Subcutaneous abdominal adipose tissue (tissue), 5 donors: ENCODE results near the gene STN1.

Experiments used
- H3K27ac ChIP-seq: one replicate; pipeline ENCODE4 v1.7.0; 2013; ENCODE audit warnings: low read depth, mild to moderate bottlenecking, inconsistent platforms, low read length, moderate library complexity
- H3K27me3 ChIP-seq, 5 donors: one replicate each; pipeline ENCODE4 v1.7.0; 2013; ENCODE audit warnings: low read length in 5 of 5, inconsistent platforms in 1 of 5; ENCODE audit not compliant: control insufficient read depth in 5 of 5, insufficient read depth in 4 of 5
- H3K36me3 ChIP-seq, 5 donors: one replicate each; pipeline ENCODE4 v1.7.0; 2013; ENCODE audit warnings: low read length in 5 of 5; ENCODE audit not compliant: control insufficient read depth in 5 of 5, insufficient read depth in 5 of 5
- H3K4me1 ChIP-seq, 5 donors: one replicate each; pipeline ENCODE4 v1.7.0; 2013; ENCODE audit warnings: low read length in 5 of 5, mild to moderate bottlenecking in 3 of 5, moderate library complexity in 1 of 5; ENCODE audit not compliant: control insufficient read depth in 5 of 5, insufficient read depth in 5 of 5
- H3K4me3 ChIP-seq, 5 donors: one replicate each; pipeline ENCODE4 v1.7.0; 2013; ENCODE audit warnings: low read length in 5 of 5, low read depth in 1 of 5
- H3K9ac ChIP-seq, 5 donors: one replicate each; pipeline ENCODE4 v1.7.0; 2013; ENCODE audit warnings: low read length in 5 of 5, mild to moderate bottlenecking in 4 of 5, moderate library complexity in 3 of 5
- H3K9me3 ChIP-seq, 5 donors: one replicate each; pipeline ENCODE4 v1.7.0; 2013; ENCODE audit warnings: low read length in 5 of 5; ENCODE audit not compliant: control insufficient read depth in 5 of 5
- donor health status: healthy.
- donor health status: healthy.
- donor health status: healthy.
- donor health status: healthy.
- donor health status: healthy.

The STN1 gene

DNA sequence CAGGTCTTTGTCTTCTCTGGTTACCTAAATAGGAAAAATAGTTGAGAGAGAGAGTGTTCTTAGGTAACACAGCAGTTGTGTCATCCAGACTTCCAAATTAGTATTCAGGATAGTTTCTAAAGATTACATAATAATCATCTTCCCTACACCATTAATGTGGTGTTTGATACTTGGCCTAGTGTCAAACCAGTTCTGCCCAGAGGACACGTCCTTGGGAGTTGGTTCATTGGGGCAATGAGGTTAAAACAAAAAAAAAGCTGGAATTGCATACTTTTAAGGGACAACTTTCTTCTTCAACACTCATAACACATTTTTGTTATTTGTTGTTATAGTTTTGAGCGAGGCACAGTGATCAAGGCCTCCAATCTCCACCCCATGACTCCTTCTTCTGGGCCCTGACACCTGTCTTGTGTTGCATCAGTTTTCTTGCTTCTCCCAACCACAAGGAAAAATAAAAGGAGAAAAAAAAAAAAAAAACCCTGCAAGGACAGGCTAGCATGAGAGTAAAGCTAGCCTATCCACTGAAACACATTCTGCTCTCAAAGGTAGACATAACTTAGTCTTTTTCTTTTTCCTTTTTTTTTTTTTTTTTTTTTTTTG lies 28.8 kb downstream of the STN1 start:
- H3K4me1 ChIP-seq, result peaks cover 11 to 41% (median 23%) of the 10 kb centered on the region in 5 donors
- H3K9me3 ChIP-seq, result no peaks in the 10 kb centered on the region
- no peak overlapping the region for H3K9ac ChIP-seq
- no peaks in the 10 kb centered on the region for H3K27me3 ChIP-seq
- no peak overlapping the region for H3K4me3 ChIP-seq
- peaks cover 5 to 41% (median 32%) of the 10 kb centered on the region in 5 donors for H3K36me3 ChIP-seq
- H3K27ac ChIP-seq, result peak overlapping the region; percentile 72

DNA sequence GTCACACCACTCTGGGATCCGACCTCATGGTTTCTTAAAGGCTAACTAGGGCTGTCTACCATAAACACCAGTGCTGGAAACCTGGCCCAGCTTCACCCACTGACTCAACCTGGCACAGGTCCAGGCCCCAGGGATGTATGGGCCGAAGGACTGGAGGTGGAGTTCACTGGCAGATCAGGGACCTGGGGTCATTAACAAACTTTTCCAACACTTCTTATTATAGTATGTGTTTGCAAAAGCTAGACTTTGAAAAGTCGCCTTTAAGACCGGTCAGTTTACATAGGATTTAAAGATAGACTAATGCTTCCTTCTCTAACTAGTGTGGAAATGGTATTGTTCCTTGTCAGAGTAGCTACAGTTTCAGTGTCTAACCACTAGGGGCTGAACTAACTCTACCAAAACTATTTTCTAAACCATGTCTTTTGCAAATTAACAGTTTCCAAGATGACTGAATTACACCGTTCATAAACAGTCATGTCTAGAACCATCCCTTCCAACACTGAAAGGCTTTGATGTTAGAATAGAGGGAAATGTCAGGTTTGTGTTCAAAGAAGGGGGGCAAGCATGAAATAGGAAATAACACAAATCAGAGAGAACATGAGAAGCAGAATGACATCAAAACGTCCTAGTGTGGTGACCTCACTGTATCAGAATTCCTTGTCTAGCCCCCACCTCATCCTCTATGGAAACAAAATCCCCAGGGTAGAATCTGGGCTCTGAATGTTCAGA lies 29.7 kb downstream of the STN1 start:
- peaks cover 3 to 31% (median 13%) of the 10 kb centered on the region in 5 donors for H3K4me1 ChIP-seq
- peaks cover 5 to 42% (median 32%) of the 10 kb centered on the region in 5 donors for H3K36me3 ChIP-seq
- H3K4me3 ChIP-seq, result no peak overlapping the region
- no peaks in the 10 kb centered on the region for H3K9me3 ChIP-seq
- no peaks in the 10 kb centered on the region for H3K27me3 ChIP-seq
- peak overlapping the region; percentile 72 for H3K27ac ChIP-seq
- H3K9ac ChIP-seq, result no peak overlapping the region

DNA sequence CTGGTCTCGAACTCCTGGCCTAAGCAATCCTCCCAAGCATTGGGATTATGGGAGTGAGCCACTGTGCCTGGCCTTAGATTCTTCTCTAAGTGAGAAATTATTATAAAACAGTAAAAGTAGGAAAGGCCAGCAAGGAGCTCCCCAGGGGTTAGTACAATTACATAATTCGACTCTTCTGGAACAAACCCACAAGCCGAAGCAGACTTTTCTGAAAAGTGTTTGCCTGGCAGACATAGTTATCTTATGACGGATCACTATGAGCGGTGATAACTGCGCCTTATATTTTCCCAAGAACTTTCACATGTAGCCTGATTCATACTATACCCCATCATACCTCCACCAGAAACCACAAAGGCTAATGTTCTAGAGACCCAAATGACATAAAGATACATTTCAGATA lies 32.4 kb downstream of the STN1 start:
- H3K9ac ChIP-seq, result no peak overlapping the region
- H3K36me3 ChIP-seq, result peaks cover 9 to 52% (median 36%) of the 10 kb centered on the region in 5 donors
- H3K4me3 ChIP-seq, result no peak overlapping the region
- H3K4me1 ChIP-seq, result peaks cover 3 to 22% (median 13%) of the 10 kb centered on the region in 5 donors
- H3K27me3 ChIP-seq, result no peaks in the 10 kb centered on the region
- H3K9me3 ChIP-seq, result no peaks in the 10 kb centered on the region
- H3K27ac ChIP-seq, result peak overlapping the region; percentile 72

DNA sequence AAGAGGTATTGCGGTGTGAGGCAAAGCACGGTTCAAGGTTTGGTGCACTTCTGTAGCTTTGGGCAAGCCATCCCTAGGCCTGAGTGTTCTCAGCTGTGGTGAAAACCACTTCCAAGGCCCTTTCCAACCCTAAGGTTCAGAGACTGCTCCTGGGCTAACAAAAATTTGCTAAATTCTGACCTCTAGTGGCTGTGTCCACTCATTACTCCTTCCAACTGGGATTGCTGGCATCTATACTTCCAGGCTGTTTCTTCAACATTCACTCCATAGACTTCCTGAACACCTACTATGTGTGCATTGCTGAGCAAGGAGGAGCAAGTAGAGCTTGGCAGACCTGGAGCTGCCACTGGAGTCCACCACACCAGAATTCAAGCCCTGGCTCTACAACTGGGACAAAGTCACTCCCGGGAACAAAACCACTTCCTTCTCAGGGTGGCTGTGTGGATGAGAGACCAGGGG lies 33.3 kb downstream of the STN1 start:
- H3K27ac ChIP-seq, result peak overlapping the region; percentile 72
- H3K9ac ChIP-seq, result no peak overlapping the region
- H3K4me3 ChIP-seq, result no peak overlapping the region
- no peaks in the 10 kb centered on the region for H3K9me3 ChIP-seq
- H3K4me1 ChIP-seq, result peaks cover 3 to 14% (median 10%) of the 10 kb centered on the region in 5 donors
- no peaks in the 10 kb centered on the region for H3K27me3 ChIP-seq
- H3K36me3 ChIP-seq, result peaks cover 10 to 54% (median 45%) of the 10 kb centered on the region in 5 donors

DNA sequence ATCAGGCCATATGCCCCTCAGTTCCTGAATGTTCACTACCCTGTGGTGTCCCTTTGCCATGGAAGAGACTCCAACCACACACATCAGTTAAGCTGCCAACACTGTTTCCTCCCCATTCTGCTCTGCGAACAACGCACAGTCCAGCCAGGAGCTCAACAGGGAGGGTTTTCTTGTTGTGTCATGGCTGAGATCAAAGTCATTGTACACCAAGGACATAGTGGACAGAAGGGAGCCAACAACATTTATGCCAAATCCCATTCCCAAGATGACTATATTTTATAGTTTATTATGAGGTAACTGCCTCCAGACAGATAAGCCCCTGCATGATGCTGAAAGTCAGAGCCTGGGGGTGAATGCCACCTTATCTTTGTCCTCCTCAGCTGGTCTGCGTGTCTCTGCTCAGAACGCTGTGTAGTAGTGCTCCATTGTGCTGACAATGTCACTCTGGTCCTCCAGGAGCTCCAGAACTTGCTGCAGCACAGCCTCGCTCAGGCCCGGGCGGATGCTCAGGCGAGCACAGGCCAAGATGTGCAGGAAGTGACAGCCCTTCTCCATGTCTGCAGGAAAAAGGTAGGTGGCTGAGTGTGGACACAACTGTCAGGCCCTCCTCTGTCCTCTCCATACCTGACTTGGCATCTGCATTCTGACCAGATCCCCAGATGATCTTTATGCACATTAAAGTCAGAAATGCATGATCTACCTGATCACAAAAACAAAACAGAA lies 35.5 kb downstream of the STN1 start:
- no peaks in the 10 kb centered on the region for H3K9me3 ChIP-seq
- no peak overlapping the region for H3K27ac ChIP-seq
- peaks cover 0 to 10% (median 6%) of the 10 kb centered on the region in 5 donors for H3K4me1 ChIP-seq
- H3K27me3 ChIP-seq, result no peaks in the 10 kb centered on the region
- peaks cover 12 to 69% (median 62%) of the 10 kb centered on the region in 5 donors for H3K36me3 ChIP-seq
- no peak overlapping the region for H3K9ac ChIP-seq
- H3K4me3 ChIP-seq, result no peak overlapping the region

DNA sequence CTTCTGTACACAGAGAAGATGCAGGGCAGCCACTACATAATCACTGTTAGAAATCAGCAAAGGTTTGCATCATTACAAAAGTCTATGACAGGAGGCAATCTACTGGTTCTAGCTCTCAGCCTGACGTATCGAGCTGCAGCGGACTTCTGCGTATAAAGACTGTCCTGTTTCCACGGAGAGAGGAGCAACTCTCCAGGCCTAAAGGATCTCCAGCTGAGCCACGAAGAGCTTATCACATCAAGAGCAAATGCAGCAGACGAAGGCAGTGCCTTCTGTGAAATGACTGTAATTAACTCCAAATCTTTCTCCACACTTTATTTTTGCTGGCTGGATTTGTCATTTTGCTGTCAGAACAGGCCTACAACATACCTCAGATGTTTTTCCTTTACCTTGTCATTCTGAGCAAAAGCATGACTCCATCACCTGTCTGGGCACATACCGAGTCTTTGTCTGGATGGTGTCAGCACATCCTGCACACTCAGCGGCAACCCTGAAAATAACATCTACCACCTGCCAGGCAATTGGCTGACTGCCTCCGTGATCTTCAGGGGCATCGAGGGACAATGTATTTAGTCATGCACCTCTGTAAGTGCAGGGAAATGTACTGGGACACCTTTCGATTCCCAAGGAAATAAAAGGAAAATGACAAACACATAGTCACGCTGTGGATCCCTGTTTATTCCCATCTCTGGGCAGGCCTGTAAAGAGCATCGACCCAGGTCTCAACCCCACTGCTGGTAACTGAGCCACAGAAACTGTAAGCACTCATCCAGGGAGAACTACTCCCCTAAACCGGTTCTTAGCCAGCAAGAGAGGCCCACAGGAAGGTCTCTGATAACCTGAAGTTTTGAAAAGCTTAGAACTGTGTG lies 36.3 kb downstream of the STN1 start:
- Histone ChIP-seq H3K4me3 (no peak overlapping the region), H3K36me3 (peaks cover 7 to 63% (median 55%) of the 10 kb centered on the region in 5 donors), H3K9me3 (no peaks in the 10 kb centered on the region), H3K27ac (no peak overlapping the region), H3K4me1 (peaks cover 0 to 10% (median 6%) of the 10 kb centered on the region in 5 donors), H3K9ac (no peak overlapping the region), H3K27me3 (no peaks in the 10 kb centered on the region)

DNA sequence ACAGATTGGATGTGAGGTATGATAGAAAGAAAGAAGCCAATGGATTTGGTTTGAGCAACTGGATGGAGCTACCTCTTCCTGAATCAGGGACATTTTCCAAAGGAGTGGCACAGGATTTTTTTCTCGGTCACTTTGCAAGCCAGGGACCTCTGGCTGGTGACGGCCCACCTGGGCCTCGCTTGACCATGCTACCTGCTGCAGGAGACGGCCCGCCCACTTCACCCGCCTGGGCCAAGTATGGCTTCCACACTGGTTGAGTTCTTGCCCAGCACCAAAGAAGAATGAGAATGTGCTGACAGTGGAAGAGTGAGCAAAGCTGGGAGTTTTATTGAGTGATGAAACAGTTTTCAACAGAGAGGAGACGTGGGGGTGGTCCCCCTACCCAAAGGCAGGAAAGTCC lies 38.2 kb downstream of the STN1 start:
- H3K9me3 ChIP-seq, result no peaks in the 10 kb centered on the region
- H3K9ac ChIP-seq, result no peak overlapping the region
- H3K27ac ChIP-seq, result no peak overlapping the region
- H3K4me3 ChIP-seq, result no peak overlapping the region
- no peaks in the 10 kb centered on the region for H3K27me3 ChIP-seq
- peaks cover 0 to 2% (median under 1%) of the 10 kb centered on the region in 5 donors for H3K4me1 ChIP-seq
- peaks cover 7 to 60% (median 54%) of the 10 kb centered on the region in 5 donors for H3K36me3 ChIP-seq

DNA sequence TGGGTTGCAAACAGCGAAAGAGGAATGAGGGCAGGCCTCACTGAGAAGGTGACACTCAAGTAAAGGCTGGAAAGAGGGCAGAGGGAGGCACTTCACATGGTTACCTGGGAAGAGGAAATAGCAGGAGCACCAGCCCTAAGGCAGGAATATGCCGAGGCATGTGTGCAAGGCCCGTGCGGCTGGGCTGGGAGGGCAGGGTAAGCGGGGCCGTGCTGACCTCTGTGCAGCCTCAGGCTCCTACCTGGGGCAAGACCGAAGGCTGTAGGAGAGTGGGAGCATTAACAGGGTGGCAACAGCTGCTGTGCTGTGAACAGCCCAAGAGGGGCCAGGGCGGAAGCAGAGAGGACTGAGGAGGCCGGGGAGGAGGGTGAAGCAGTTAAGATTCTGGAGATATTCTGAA lies 38.6 kb downstream of the STN1 start:
- no peaks in the 10 kb centered on the region for H3K27me3 ChIP-seq
- no peaks in the 10 kb centered on the region for H3K4me1 ChIP-seq
- no peak overlapping the region for H3K27ac ChIP-seq
- no peak overlapping the region for H3K4me3 ChIP-seq
- H3K9ac ChIP-seq, result no peak overlapping the region
- H3K36me3 ChIP-seq, result peaks cover 7 to 60% (median 54%) of the 10 kb centered on the region in 5 donors
- no peaks in the 10 kb centered on the region for H3K9me3 ChIP-seq

DNA sequence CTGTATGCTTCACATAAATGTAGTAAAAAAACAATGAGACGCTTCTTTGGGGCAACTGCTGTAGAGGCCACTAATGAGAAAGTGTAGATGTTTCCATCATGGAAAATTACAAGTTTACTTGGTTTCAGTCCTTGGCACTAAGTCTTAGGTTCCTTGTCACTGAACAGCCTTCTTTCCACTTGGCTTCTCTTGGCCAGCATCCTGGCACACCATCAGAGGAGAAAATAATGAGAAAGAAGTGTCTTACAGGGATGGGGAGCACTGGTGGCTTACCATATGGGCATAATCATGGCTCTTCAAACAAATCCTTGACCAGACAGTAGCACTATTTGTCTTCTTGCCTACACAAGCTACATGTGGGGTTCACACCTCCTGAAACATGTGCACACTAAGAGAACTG lies 40.1 kb downstream of the STN1 start:
- H3K27ac ChIP-seq, result no peak overlapping the region
- no peaks in the 10 kb centered on the region for H3K9me3 ChIP-seq
- H3K27me3 ChIP-seq, result no peaks in the 10 kb centered on the region
- peaks cover 0 to 5% (median 0%) of the 10 kb centered on the region in 5 donors for H3K4me1 ChIP-seq
- no peak overlapping the region for H3K9ac ChIP-seq
- peaks cover 7 to 60% (median 52%) of the 10 kb centered on the region in 5 donors for H3K36me3 ChIP-seq
- no peak overlapping the region for H3K4me3 ChIP-seq
